Keratinocyte (primary cell): ENCODE data around the gene HOXA5. TPM values are rescaled to one million over a fixed set of nuclear protein-coding genes. Genes with fewer than 3 reads are reported as not detected.

Experiments used
- DNase-seq: peaks from one replicate; pipeline ENCODE4 v3.0.0-alpha.2; 2011; ENCODE audit warnings: low read depth, missing footprints, low spot score
- FAIRE-seq: peaks from 2 replicates; lab custom pipeline; 2011; peaks lifted over from hg19 to GRCh38; lab: Jason Lieb, UNC
- H2AFZ ChIP-seq: 2 replicates; pipeline ENCODE4 v1.6.0; 2012; ENCODE audit warnings: low read length, control low read depth, inconsistent platforms; ENCODE audit not compliant: control insufficient read depth
- H3K27ac ChIP-seq: 2 replicates; pipeline ENCODE4 v1.5.1; 2011; ENCODE audit warnings: low read length; ENCODE audit not compliant: control insufficient read depth, insufficient read depth
- H3K27me3 ChIP-seq: 3 replicates; pipeline ENCODE4 v1.6.0; 2011; ENCODE audit warnings: low read length; ENCODE audit not compliant: control insufficient read depth, insufficient read depth; ENCODE audit errors: extremely low read depth
- H3K36me3 ChIP-seq, 2 experiments: 2 replicates in 1 of 2; 3 replicates in 1 of 2; pipeline ENCODE4 v1.5.1; 2011; ENCODE audit warnings: low read length in 2 of 2, mild to moderate bottlenecking in 1 of 2; ENCODE audit not compliant: control insufficient read depth in 2 of 2, insufficient read depth in 2 of 2; ENCODE audit errors: extremely low read depth in 1 of 2
- H3K4me1 ChIP-seq: 3 replicates; pipeline ENCODE4 v1.5.1; 2011; ENCODE audit warnings: low read length; ENCODE audit not compliant: control insufficient read depth, insufficient read depth; ENCODE audit errors: extremely low read depth
- H3K4me2 ChIP-seq: 3 replicates; pipeline ENCODE4 v1.6.0; 2011; ENCODE audit warnings: low read depth, low read length; ENCODE audit not compliant: control insufficient read depth, insufficient read depth; ENCODE audit errors: extremely low read depth
- H3K4me3 ChIP-seq, 3 experiments: fragments of 200-600 bp in 1 of 3; sonication (generic) in 1 of 3; 2 replicates in 2 of 3; 3 replicates in 1 of 3; pipeline ENCODE4 v1.5.1; 2011 to 2016; ENCODE audit warnings: low read length in 3 of 3, mild to moderate bottlenecking in 3 of 3, control low read depth in 2 of 3, inconsistent platforms in 1 of 3, low read depth in 1 of 3, mixed read lengths in 1 of 3, mixed run types in 1 of 3, moderate library complexity in 1 of 3; ENCODE audit not compliant: control insufficient read depth in 2 of 3, insufficient read depth in 2 of 3; ENCODE audit errors: extremely low read depth in 1 of 3
- H3K79me2 ChIP-seq: 2 replicates; pipeline ENCODE4 v1.6.0; 2012; ENCODE audit warnings: low read length; ENCODE audit not compliant: control insufficient read depth, insufficient read depth
- H3K9ac ChIP-seq: 3 replicates; pipeline ENCODE4 v1.6.0; 2011; ENCODE audit warnings: low read length; ENCODE audit not compliant: control insufficient read depth, insufficient read depth; ENCODE audit errors: extremely low read depth
- H3K9me1 ChIP-seq: 3 replicates; pipeline ENCODE4 v1.6.0; 2011; ENCODE audit warnings: low read length; ENCODE audit not compliant: control insufficient read depth, insufficient read depth; ENCODE audit errors: extremely low read depth
- H3K9me3 ChIP-seq: 2 replicates; pipeline ENCODE4 v1.5.1; 2012; ENCODE audit warnings: low read depth, low read length; ENCODE audit not compliant: control insufficient read depth
- H4K20me1 ChIP-seq: 3 replicates; pipeline ENCODE4 v1.6.0; 2011; ENCODE audit warnings: low read length; ENCODE audit not compliant: control insufficient read depth, insufficient read depth; ENCODE audit errors: extremely low read depth
- CTCF ChIP-seq, 3 experiments: IDR thresholded peaks in 1 of 3; conservative IDR thresholded peaks in 1 of 3; optimal IDR thresholded peaks in 1 of 3; 2 replicates in 2 of 3; 3 replicates in 1 of 3; pipeline versions ENCODE3 to v1.5.1; 2011; ENCODE audit warnings: low read length in 3 of 3, mild to moderate bottlenecking in 3 of 3, moderate library complexity in 2 of 3, control low read depth in 1 of 3, inconsistent platforms in 1 of 3; ENCODE audit not compliant: insufficient read depth in 2 of 3; ENCODE audit errors: extremely low read depth in 1 of 3
- dilution Hi-C: fragments of 300-500 bp; cut with MboI; formaldehyde crosslinking; loops from one replicate; pipeline ENCODE4 v1.7.0; 2020; ENCODE audit warnings: low sequenced_read_pairs; ENCODE audit not compliant: extremely low pct_ligation_motif_present
- polyA plus RNA-seq, 5 experiments: library from polyadenylated mRNA; depleted of rRNA in 3 of 5; stranded (reverse) in 3 of 5; stranded (forward) in 1 of 5; unstranded in 1 of 5; fragments of >200 nt; gene quantifications; 1 replicate in 1 of 5; 2 replicates in 3 of 5; 3 replicates in 1 of 5; pipeline versions ENCODE4 v1.2.1 to v1.2.3, GENCODE V29; 2011 to 2012; ENCODE audit warnings: missing spikeins in 2 of 5, low read depth in 1 of 5, low replicate concordance in 1 of 5

HOXA5 gene
- polyA plus RNA-seq, 1 donor (not counting 4 experiments of a cell fraction or from before 2014, with no cell fraction given), result 7.1 TPM

GRCh38 chr7:27172315-27172774 lies 28.9 kb upstream of the HOXA5 start:
- Histone ChIP-seq H2AFZ (no peak overlapping the region), H3K4me2 (peak overlapping the region; percentile 98), H4K20me1 (no peaks in the 10 kb centered on the region), H3K9me1 (no peaks in the 10 kb centered on the region), H3K27me3 (peaks cover 6% of the 10 kb centered on the region), H3K9me3 (no peaks in the 10 kb centered on the region), H3K9ac (peak overlapping the region; percentile 83), H3K4me1 (peaks cover 32% of the 10 kb centered on the region), H3K79me2 (peaks cover 53% of the 10 kb centered on the region), H3K27ac (peak overlapping the region; percentile 87), H3K4me3 (peak overlapping the region; percentile 78 to 94 (median 84)), H3K36me3 (peaks cover 0 to 4% of the 10 kb centered on the region in 2 experiments)
- dilution Hi-C loops, result no loop called here
- TF ChIP-seq CTCF (optimal IDR thresholded peaks at IDR 0.05 in 1 of 3, IDR thresholded peaks at IDR 0.05 in 1 of 3, conservative IDR thresholded peaks at IDR 0.05 in 1 of 3; ENCODE audit: extremely low read depth in 1 of 3, insufficient read depth in 2 of 3, low read length in 3 of 3), result no peak
- FAIRE-seq (no peak), DNase-seq (no peak)

DNA sequence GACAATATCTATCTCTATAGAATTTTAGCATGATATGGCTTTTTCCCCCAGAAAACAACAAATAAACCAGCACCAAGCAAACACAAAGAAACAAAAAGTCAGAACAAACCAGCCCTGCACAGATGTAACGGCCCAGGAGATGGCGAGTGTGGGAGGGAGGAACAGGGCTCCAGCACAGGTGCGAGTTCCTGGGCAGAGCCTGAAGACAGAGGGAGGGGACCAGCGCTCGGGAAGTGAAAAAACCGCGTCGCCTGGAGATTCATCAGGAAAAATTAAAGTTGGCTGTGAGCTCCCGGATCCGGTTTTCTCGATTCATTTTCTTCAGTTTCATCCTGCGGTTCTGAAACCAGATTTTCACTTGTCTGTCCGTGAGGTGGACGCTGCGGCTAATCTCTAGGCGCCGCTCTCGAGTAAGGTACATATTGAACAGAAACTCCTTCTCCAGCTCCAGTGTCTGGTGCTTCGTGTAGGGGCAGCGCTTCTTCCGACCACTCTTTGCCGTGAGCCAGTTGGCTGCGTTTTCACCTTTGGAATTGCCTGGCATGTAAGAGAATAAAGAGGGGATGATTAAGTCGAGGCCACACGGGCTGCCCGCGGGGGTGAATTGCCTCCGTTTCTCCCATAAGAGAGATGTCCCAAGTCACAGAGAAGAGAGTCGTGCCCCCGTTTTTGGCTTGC lies 28.3 kb upstream of the HOXA5 start:
- peaks cover 6% of the 10 kb centered on the region for H3K27me3 ChIP-seq

More for the DNA sequence above, 28.3 kb upstream of the HOXA5 start:
- FAIRE-seq, result peak; percentile 63
- H4K20me1 ChIP-seq, result no peaks in the 10 kb centered on the region
- peak overlapping the region; percentile 78 to 94 (median 84) for H3K4me3 ChIP-seq
- peak overlapping the region; percentile 87 for H3K27ac ChIP-seq
- TF ChIP-seq CTCF (optimal IDR thresholded peaks at IDR 0.05 in 1 of 3, IDR thresholded peaks at IDR 0.05 in 1 of 3, conservative IDR thresholded peaks at IDR 0.05 in 1 of 3; ENCODE audit: extremely low read depth in 1 of 3, insufficient read depth in 2 of 3, low read length in 3 of 3), result no peak
- H3K4me2 ChIP-seq, result peak overlapping the region; percentile 98
- H3K36me3 ChIP-seq, result peaks cover 0 to 4% of the 10 kb centered on the region in 2 experiments
- dilution Hi-C loops, result no loop called here
- H3K9me3 ChIP-seq, result no peaks in the 10 kb centered on the region
- no peak for DNase-seq
- H3K9me1 ChIP-seq, result no peaks in the 10 kb centered on the region
- no peak overlapping the region for H2AFZ ChIP-seq
- H3K79me2 ChIP-seq, result peaks cover 58% of the 10 kb centered on the region
- H3K9ac ChIP-seq, result peak overlapping the region; percentile 83
- peaks cover 32% of the 10 kb centered on the region for H3K4me1 ChIP-seq
